Central memory CD4-positive, alpha-beta T cell (primary cell): ENCODE measurements around the gene UBE2K.
"Not testable (repeated sequence)": the region's sequence is repeated elsewhere in the genome, so short reads cannot be mapped to it uniquely, and the experiment has no call there.

ENCODE experiments used
- DNase-seq: peaks from one replicate; pipeline ENCODE4 v3.0.0; 2022

The UBE2K gene

DNA sequence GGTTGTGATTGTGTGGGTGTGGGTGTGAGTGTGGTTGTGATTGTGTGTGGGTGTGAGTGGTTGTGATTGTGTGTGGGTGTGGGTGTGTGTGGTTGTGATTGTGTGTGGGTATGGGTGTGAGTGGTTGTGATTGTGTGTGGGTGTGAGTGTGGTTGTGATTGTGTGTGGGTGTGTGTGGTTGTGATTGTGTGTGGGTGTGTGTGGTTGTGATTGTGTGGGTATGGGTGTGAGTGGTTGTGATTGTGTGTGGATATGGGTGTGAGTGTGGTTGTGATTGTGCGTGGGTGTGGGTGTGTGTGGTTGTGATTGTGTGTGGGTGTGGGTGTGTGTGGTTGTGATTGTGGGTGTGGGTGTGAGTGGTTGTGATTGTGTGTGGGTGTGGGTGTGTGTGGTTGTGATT, 115.1 kb downstream of the UBE2K start:
- DNase-seq = not testable (repeated sequence)

DNA sequence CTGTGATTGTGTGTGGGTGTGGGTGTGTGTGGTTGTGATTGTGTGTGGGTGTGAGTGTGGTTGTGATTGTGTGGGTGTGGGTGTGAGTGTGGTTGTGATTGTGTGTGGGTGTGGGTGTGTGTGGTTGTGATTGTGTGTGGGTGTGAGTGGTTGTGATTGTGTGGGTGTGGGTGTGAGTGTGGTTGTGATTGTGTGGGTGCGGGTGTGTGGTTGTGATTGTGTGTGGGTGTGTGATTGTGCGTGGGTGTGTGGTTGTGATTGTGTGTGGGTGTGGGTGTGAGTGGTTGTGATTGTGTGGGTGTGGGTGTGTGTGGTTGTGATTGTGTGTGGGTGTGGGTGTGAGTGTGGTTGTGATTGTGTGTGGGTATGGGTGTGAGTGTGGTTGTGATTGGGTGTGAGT, 115.8 kb downstream of the UBE2K start:
- not testable (repeated sequence) for DNase-seq

DNA sequence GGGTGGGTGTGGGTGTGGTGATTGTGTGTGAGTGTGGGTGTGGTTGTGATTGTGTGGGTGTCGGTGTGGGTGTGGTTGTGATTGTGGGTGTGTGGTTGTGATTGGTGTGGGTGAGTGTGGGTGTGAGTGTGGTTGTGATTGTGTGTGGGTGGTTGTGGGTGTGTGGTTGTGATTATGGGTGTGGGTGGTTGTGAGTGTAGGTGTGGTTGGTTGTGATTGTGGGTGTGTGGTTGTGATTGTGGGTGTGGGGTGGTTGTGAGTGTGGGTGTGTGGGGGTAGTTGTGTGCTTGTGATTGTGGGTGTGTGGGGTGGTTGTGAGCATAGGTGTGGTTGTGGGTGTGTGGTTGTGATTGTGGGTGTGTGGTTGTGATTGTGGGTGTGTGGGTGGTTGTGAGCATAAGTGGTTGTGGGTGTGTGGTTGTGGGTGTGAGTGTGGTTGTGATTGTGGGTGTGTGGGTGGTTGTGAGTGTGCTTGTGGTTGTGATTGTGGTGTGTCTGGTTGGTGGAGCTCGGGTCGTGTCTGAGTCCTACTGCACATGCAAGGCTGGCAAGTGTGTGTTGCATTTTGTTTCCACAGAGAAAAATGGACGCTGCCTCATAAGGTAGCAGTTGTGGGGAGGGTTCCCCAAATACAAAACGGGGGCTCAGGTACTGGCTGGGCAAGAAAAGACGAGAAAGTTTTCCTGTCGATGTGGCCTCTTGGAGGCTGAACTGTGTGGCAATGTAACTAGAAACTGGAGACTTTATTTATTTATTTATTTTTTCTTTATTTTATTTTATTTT, 116.7 kb downstream of the UBE2K start:
- peak; percentile 24 for DNase-seq

DNA sequence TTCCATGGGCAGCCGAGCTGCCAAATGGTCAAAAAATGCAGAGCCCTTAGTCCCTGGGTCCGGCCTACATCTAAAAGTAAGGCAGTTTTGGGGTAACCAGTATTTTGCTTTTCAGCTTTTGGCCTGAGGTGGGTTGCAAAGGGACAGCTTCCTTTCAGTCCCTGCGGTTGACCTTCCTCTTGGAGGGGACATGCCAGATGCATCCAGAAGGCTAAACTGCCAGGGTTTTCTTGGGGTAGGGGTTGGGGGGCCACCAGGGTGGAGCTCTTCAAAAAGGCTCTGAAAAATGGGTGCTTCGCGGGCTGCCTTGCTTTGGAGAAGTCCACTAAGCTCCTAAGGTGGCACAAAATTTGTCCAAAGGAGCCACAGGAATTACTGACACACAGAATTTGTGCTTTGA, 120.7 kb downstream of the UBE2K start:
- DNase-seq = no peak

DNA sequence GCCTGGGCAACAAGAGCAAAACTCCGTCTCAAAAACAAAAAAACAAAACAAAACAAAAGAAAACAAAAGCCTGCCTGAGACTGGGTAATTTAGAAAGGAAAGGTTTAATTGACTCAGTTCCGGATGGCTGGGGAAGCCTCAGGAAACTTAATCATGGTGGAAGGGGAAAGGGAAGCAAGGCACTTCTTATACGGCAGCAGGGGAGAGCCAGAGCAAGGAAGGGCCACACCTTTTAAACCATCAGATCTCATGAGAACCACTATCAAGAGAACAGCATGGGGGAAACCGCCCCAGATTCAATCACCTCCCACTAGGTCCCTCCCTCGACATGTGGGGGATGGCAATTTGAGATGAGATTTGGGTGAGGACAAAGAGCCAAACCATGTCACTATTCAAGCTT, 122.2 kb downstream of the UBE2K start:
- no peak for DNase-seq

DNA sequence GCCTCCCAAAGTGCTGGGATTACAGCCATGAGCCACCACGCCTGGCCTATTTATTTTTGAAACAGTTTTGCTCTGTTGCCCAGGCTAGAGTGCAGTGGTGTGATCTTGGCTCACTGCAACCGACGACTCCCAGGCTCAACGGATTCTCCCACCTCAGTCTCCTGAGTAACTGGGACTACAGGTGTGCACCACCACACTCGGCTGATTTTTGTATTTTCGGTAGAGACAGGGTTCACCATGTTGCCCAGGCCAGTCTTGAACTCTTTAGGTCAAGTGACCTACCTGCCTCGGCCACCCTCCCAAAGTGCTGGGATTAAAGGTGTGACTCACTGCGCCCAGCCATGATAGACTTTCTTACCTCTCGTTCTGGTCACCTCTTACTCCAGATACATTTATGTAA, 124.0 kb downstream of the UBE2K start:
- DNase-seq = no peak

DNA sequence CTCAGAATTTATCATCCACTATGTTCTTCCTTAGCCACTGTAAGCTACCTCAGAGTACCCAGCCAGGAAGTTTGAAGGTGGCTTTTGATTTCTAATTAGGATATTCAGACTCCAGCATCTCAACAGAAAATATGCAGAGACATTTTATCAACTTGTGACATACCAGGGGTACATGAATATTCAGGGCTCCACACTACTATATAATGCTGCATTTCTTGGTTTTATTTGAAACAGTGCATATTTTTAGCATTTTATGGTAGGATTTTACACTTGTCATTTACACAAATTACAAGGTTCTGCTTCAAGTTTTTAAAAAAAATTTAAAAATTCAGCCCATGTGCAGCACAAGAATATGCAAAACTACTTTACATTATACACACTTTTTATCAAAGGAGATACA, 124.7 kb downstream of the UBE2K start:
- DNase-seq = no peak

DNA sequence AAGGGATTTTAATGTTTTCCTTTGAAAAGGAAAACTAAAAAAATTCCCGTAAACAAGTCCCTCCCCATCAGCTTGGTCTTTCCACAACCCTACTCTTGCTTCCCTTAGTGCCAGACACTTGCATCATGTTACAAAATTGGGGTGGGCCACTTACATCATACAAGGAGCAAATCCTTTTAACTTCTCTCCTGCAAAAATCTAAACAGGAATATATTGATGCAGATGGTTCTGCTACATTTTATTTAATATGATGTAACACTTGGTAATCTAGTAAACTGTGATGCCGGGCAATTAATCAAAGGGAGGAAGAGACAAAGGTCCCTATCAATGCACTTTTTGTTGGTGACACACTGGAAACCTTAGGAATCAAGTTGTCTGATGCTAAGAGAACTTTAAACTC, 125.3 kb downstream of the UBE2K start:
- DNase-seq = no peak

DNA sequence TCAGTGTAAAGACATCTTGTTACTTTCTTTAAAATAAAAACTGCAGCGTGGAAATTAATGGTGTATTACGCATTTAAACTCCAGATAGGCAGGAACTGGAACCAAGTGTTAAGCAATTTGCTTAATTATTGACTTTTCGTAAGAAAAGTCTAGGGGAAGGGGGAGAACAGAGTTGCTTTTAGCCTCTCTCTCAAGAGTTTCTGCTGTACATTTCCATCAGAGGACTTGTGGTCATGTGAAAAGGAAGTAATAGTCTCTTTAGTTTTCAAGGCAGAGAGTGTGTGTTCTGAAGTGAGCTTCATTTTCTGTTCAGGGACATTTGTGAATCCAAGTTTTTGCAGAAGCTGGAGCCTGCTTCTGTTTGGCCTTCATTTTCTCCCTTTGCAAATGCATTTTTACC, 127.2 kb downstream of the UBE2K start:
- no peak for DNase-seq

DNA sequence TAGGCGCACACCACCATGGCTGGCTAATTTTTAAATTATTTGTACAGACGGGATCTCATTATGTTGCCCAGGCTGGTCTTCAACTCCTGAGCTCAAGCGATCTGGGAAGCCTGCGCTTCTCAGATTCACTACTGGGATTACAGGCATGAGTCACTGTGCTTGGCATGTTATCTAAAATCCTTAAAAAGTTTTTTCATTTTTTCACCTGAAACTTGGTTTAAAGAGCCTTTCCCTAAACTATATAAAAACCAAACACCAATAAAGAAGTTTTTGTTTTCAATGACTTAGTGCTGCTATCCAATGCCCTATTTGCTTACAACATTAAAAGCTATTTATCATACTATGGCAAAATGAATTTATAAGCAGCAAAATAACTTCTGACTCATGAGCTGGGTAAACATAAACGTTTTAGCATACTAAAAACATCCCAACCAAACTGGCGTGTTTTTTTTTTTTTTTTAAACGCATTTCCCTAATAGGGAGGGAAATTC, 127.8 kb downstream of the UBE2K start:
- no peak for DNase-seq
